Measurements from ENCODE around the gene ZNF830. TPM values are rescaled to one million over a fixed set of nuclear protein-coding genes. Genes with fewer than 3 reads are reported as not detected.

The ZNF830 gene
- total RNA-seq, 1 donor from 2014 or later: 1.9 TPM

GRCh38 chr17:35011671-35012216, 50.4 kb downstream of the ZNF830 start:
- DNase-seq (ENCODE audit: low spot score in 2 of 2): no peak
- H3K27me3 ChIP-seq: no peaks in the 10 kb centered on the region
- no peaks in the 10 kb centered on the region for H3K4me1 ChIP-seq
- H3K27ac ChIP-seq: no peak overlapping the region
- peaks cover 43 to 75% of the 10 kb centered on the region in 2 donors for H3K36me3 ChIP-seq
- H3K9me3 ChIP-seq: no peaks in the 10 kb centered on the region
- intact Hi-C loops (cut with DNase I): no loop called here
- no peak overlapping the region for H3K4me3 ChIP-seq
- TF ChIP-seq, protein P1, sequence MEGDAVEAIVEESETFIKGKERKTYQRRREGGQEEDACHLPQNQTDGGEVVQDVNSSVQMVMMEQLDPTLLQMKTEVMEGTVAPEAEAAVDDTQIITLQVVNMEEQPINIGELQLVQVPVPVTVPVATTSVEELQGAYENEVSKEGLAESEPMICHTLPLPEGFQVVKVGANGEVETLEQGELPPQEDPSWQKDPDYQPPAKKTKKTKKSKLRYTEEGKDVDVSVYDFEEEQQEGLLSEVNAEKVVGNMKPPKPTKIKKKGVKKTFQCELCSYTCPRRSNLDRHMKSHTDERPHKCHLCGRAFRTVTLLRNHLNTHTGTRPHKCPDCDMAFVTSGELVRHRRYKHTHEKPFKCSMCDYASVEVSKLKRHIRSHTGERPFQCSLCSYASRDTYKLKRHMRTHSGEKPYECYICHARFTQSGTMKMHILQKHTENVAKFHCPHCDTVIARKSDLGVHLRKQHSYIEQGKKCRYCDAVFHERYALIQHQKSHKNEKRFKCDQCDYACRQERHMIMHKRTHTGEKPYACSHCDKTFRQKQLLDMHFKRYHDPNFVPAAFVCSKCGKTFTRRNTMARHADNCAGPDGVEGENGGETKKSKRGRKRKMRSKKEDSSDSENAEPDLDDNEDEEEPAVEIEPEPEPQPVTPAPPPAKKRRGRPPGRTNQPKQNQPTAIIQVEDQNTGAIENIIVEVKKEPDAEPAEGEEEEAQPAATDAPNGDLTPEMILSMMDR (IDR thresholded peaks at IDR 0.05): no peak

Other genes with a start within 250 kb of the ZNF830 start
- gene CCT6B, start 80 bp upstream of the ZNF830 start, total RNA-seq: not detected
- 24.5 TPM for gene LIG3, start 19.0 kb downstream of the ZNF830 start, total RNA-seq
- gene RFFL, start 102.2 kb downstream of the ZNF830 start, total RNA-seq: 20.0 TPM
- 3.7 TPM for gene RAD51D, start 158.3 kb downstream of the ZNF830 start, total RNA-seq
- gene FNDC8, start 160.1 kb downstream of the ZNF830 start, total RNA-seq: not detected
- 3.8 TPM for gene NLE1, start 180.8 kb downstream of the ZNF830 start, total RNA-seq
- gene UNC45B, start 186.3 kb downstream of the ZNF830 start, total RNA-seq: not detected
- gene SLC35G3, start 232.9 kb downstream of the ZNF830 start, total RNA-seq: not detected